Prostate gland (tissue), 2 donors: ENCODE results near the gene COLEC12. TPM values are rescaled to one million over a fixed set of nuclear protein-coding genes. Genes with fewer than 3 reads are reported as not detected.

ENCODE experiments used
- DNase-seq: peaks from one replicate; pipeline ENCODE4 v3.0.0-alpha.2; 2019; ENCODE audit warnings: low spot score
- H3K27ac ChIP-seq, 2 donors: fragments of 200-600 bp; sonication (generic); 2 replicates each; pipeline ENCODE4 v1.5.1; 2017 to 2019
- H3K27me3 ChIP-seq: fragments of 200-600 bp; sonication (generic); replicated peaks from 2 replicates; pipeline ENCODE4 v1.5.1; 2019; ENCODE audit not compliant: insufficient read depth
- H3K36me3 ChIP-seq, 2 donors: fragments of 200-600 bp; sonication (generic); 1 replicate in 1 of 2; 2 replicates in 1 of 2; pipeline versions ENCODE4 v1.5.1 to v1.8.1; 2017 to 2019
- H3K4me1 ChIP-seq: fragments of 200-600 bp; sonication (generic); replicated peaks from 2 replicates; pipeline ENCODE4 v1.5.1; 2019
- H3K4me3 ChIP-seq, 2 donors: fragments of 200-600 bp; sonication (generic); 2 replicates each; pipeline ENCODE4 v1.5.1; 2017 to 2019
- H3K9me3 ChIP-seq: fragments of 200-600 bp; sonication (generic); 2 replicates; pipeline ENCODE4 v1.5.1; 2017
- POLR2A ChIP-seq: fragments of 450-650 bp; IDR thresholded peaks from one replicate; pipeline ENCODE4 v1.6.1; 2016; ENCODE audit warnings: antibody characterized with exemption, mild to moderate bottlenecking
- POLR2AphosphoS5 ChIP-seq: sonication (generic); formaldehyde crosslinking; IDR thresholded peaks from one replicate; pipeline ENCODE4 v1.6.1; 2017; ENCODE audit warnings: antibody characterized with exemption
- WGBS: methylation state at CpG from one replicate; pipeline ENCODE4 v1.1.5; 2018; 5-methylcytosine and 5-hydroxymethylcytosine counted together
- intact Hi-C: fragments of 100-400 bp; cut with DNase I; formaldehyde crosslinking; loops from one replicate; pipeline ENCODE4 v1.14.2; 2022
- total RNA-seq, 2 donors: library from RNA; depleted of rRNA; stranded (reverse); fragments of >200 nt; gene quantifications; one replicate each; pipeline ENCODE4 v1.1.0, GENCODE V29; 2016
- TF ChIP-seq, protein P1 (sequence below), 4 experiments: fragments of 200-600 bp in 2 of 4; fragments of 450-650 bp in 2 of 4; sonication (generic) in 2 of 4; IDR thresholded peaks; 1 replicate in 3 of 4; 2 replicates in 1 of 4; pipeline ENCODE4 v1.5.1; 2016 to 2019; ENCODE audit warnings: antibody characterized with exemption in 4 of 4, mild to moderate bottlenecking in 2 of 4, moderate library complexity in 2 of 4

Gene COLEC12
- total RNA-seq, 2 donors from 2014 or later = 11.1 to 35.0 TPM

DNA sequence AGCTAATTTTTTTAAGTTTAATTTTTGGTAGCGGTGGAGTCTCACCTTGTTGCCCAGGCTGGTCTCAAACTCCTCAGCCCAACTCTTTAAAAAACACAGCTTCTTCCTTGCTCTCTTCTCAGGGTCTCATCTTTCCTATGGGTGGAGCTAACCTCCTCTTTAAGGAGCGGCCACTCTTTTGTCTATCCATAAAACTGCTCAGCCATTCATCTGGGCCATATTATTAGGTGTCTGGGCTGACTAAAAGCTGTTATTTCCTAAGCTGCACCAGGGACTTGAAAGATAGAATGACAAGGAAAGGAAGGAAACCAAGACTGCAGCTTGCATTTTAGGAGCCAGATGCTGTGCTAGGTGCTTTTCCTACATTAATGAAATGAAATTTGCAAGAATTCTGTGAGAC lies 196.9 kb downstream of the COLEC12 start:
- no peaks in the 10 kb centered on the region for H3K4me1 ChIP-seq
- no peaks in the 10 kb centered on the region for H3K27me3 ChIP-seq
- WGBS = 67% methylated on average over 2 of the region's 2 CpGs
- intact Hi-C loops = no loop called here
- TF ChIP-seq POLR2AphosphoS5 (no peak), POLR2A (no peak)
- TF ChIP-seq, protein P1, sequence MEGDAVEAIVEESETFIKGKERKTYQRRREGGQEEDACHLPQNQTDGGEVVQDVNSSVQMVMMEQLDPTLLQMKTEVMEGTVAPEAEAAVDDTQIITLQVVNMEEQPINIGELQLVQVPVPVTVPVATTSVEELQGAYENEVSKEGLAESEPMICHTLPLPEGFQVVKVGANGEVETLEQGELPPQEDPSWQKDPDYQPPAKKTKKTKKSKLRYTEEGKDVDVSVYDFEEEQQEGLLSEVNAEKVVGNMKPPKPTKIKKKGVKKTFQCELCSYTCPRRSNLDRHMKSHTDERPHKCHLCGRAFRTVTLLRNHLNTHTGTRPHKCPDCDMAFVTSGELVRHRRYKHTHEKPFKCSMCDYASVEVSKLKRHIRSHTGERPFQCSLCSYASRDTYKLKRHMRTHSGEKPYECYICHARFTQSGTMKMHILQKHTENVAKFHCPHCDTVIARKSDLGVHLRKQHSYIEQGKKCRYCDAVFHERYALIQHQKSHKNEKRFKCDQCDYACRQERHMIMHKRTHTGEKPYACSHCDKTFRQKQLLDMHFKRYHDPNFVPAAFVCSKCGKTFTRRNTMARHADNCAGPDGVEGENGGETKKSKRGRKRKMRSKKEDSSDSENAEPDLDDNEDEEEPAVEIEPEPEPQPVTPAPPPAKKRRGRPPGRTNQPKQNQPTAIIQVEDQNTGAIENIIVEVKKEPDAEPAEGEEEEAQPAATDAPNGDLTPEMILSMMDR (IDR thresholded peaks at IDR 0.05) = no peak
- no peaks in the 10 kb centered on the region for H3K36me3 ChIP-seq
- no peak overlapping the region for H3K27ac ChIP-seq
- DNase-seq = no peak
- H3K4me3 ChIP-seq = no peak overlapping the region
- no peaks in the 10 kb centered on the region for H3K9me3 ChIP-seq

DNA sequence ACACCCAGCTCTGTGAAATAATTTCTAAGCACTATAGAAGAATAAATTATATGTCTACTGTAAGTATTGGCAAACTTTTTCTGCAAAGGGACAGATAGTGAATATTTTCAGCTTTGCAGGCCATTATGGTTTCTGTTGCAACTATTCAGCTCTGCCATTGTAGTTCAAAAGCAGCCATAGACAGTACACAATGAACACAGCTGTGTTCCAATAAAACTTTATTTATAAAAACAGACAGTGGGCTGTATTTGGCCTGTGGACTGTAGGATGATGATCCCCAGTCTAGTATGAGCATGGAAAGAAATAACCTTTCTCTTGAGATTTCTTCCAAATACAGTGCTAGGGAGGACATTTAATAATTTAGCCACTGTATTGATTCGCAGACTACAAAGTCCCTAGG lies 197.5 kb downstream of the COLEC12 start:
- 3% methylated on average over 1 of the region's 1 CpG for WGBS
- Histone ChIP-seq H3K27me3 (no peaks in the 10 kb centered on the region), H3K4me1 (no peaks in the 10 kb centered on the region), H3K9me3 (no peaks in the 10 kb centered on the region), H3K4me3 (no peak overlapping the region), H3K27ac (no peak overlapping the region), H3K36me3 (no peaks in the 10 kb centered on the region)
- TF ChIP-seq POLR2A (no peak), POLR2AphosphoS5 (no peak)
- TF ChIP-seq, protein P1 (IDR thresholded peaks at IDR 0.05) = no peak
- intact Hi-C loops = no loop called here
- DNase-seq = no peak

GRCh38 chr18:302097-302496 lies 198.4 kb downstream of the COLEC12 start:
- no peaks in the 10 kb centered on the region for H3K36me3 ChIP-seq
- H3K4me3 ChIP-seq = no peak overlapping the region
- no peaks in the 10 kb centered on the region for H3K4me1 ChIP-seq
- H3K27ac ChIP-seq = no peak overlapping the region
- no peaks in the 10 kb centered on the region for H3K9me3 ChIP-seq
- DNase-seq = no peak
- H3K27me3 ChIP-seq = no peaks in the 10 kb centered on the region
- TF ChIP-seq POLR2A (no peak), POLR2AphosphoS5 (no peak)
- TF ChIP-seq, protein P1 (IDR thresholded peaks at IDR 0.05) = no peak
- WGBS = 86% methylated on average over 7 of the region's 7 CpGs
- intact Hi-C loops = no loop called here

DNA sequence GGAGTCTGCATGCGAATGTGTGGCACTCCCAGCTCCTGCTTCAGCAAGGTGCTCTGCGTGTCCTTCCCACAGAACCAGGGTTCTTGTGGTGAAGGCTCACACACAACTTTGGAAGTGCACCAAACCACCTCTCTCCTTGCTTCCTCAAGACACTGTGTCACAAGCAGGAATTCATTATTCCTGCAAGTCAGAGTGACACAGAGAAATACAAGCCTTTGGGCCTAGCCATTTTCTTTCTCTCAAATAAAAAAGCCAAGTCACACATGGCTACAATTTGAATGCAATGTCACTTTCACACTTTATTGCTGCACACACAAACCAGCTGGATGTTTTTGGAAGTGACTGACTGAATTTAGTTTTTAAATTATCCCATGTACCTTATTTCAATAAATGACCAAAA lies 202.6 kb downstream of the COLEC12 start:
- H3K27me3 ChIP-seq = no peaks in the 10 kb centered on the region

More for the DNA sequence above, 202.6 kb downstream of the COLEC12 start:
- H3K4me1 ChIP-seq = no peaks in the 10 kb centered on the region
- 88% methylated on average over 2 of the region's 2 CpGs for WGBS
- H3K27ac ChIP-seq = no peak overlapping the region
- no peaks in the 10 kb centered on the region for H3K9me3 ChIP-seq
- intact Hi-C loops = no loop called here
- H3K4me3 ChIP-seq = no peak overlapping the region
- DNase-seq = no peak
- TF ChIP-seq POLR2A (no peak), POLR2AphosphoS5 (no peak)
- TF ChIP-seq, protein P1 (IDR thresholded peaks at IDR 0.05) = no peak
- no peaks in the 10 kb centered on the region for H3K36me3 ChIP-seq
